Adipocyte (in vitro differentiated cells): ENCODE results near the gene MCRIP1.

ENCODE experiments used
- DNase-seq: peaks from one replicate; pipeline ENCODE4 v3.0.0-alpha.2; 2015; ENCODE audit warnings: low read depth
- H3K27me3 ChIP-seq: replicated peaks from 2 replicates; pipeline ENCODE4 v1.7.0; 2013; ENCODE audit warnings: mild to moderate bottlenecking, low read length, moderate library complexity; ENCODE audit not compliant: control insufficient read depth, insufficient read depth
- H3K36me3 ChIP-seq: 2 replicates; pipeline ENCODE4 v1.7.0; 2013; ENCODE audit warnings: low read length, mild to moderate bottlenecking, moderate library complexity; ENCODE audit not compliant: control insufficient read depth, insufficient read depth, severe bottlenecking
- H3K4me1 ChIP-seq: 2 replicates; pipeline ENCODE4 v1.7.0; 2013; ENCODE audit warnings: mild to moderate bottlenecking, low read length, moderate library complexity; ENCODE audit not compliant: control insufficient read depth, insufficient read depth
- H3K4me3 ChIP-seq: 2 replicates; pipeline ENCODE4 v1.7.0; 2013; ENCODE audit warnings: mild to moderate bottlenecking, low read length, moderate library complexity
- H3K9ac ChIP-seq: 2 replicates; pipeline ENCODE4 v1.7.0; 2013; ENCODE audit warnings: mild to moderate bottlenecking, low read length, moderate library complexity
- H3K9me3 ChIP-seq: 2 replicates; pipeline ENCODE4 v1.7.0; 2013; ENCODE audit warnings: mild to moderate bottlenecking, low read length, moderate library complexity; ENCODE audit not compliant: control insufficient read depth

MCRIP1 gene

DNA sequence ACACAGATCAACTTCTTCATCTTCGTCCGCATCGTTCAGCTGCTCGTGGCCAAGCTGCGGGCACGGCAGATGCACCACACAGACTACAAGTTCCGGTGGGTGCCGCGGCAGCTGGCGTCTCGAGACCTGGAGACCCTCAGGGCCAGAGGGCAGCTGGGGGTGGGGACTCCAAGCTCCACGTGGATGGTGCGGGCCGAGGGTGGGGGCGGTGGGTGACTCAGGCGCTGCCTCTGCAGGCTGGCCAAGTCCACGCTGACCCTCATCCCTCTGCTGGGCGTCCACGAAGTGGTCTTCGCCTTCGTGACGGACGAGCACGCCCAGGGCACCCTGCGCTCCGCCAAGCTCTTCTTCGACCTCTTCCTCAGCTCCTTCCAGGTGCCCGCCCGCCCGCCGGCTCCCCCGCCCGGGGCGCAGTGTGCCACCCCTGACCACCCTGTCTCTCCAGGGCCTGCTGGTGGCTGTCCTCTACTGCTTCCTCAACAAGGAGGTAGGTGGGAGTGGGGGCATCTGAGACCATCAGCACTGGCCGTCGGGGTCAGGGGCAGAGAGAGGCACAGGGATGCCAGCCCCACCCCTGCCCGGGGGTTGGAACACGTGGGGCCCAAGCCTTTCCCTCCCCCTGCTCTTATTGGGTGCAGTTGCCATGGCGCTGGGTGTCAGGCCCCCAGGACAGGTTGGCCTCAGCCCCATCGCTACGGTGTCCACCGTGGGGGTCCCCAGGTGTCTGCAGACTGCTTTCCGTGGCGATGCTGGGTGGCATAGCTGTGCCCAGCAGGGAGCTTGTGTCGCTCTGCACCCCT lies 20.3 kb downstream of the MCRIP1 start:
- Histone ChIP-seq H3K9ac (no peak overlapping the region), H3K9me3 (peaks cover 3% of the 10 kb centered on the region), H3K27me3 (peaks cover 43% of the 10 kb centered on the region), H3K36me3 (no peaks in the 10 kb centered on the region), H3K4me3 (no peak overlapping the region), H3K4me1 (no peaks in the 10 kb centered on the region)
- DNase-seq, result no peak

DNA sequence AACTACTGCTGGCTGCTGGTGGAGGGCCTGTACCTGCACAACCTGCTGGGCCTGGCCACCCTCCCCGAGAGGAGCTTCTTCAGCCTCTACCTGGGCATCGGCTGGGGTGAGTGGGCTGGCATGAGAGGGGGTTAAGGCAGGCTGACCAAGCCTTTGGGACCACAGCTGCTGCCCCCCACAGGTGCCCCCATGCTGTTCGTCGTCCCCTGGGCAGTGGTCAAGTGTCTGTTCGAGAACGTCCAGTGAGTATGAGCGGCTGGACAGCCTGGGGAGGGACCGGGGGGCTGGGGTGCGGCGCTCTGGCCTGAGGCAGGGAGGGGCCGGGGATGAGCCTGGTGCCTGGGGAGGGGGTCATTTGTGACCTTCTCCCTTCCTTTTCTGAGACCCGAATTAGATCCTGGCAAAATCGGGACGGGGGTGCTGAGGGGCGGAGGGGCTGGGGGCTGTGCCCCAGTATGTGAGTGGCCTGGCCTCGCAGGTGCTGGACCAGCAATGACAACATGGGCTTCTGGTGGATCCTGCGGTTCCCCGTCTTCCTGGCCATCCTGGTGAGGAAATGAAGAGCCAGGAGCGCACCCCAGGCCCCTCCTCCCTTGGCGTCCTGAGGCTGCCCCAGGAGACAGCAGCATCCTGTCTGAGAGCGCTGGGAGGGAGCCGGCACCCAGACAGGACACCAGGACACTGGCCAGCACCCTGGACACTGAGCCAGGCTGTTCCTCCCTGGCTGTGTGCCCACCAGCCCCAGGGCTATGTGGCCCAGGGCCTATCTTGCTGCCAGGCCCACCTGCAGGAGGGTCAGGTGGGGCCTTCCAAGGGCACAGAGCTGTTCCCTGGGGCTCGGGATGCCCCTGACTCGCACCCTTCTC lies 21.2 kb downstream of the MCRIP1 start:
- Histone ChIP-seq H3K4me1 (no peaks in the 10 kb centered on the region), H3K4me3 (no peak overlapping the region), H3K9ac (no peak overlapping the region), H3K36me3 (no peaks in the 10 kb centered on the region), H3K27me3 (peaks cover 41% of the 10 kb centered on the region), H3K9me3 (peaks cover 3% of the 10 kb centered on the region)
- no peak for DNase-seq

DNA sequence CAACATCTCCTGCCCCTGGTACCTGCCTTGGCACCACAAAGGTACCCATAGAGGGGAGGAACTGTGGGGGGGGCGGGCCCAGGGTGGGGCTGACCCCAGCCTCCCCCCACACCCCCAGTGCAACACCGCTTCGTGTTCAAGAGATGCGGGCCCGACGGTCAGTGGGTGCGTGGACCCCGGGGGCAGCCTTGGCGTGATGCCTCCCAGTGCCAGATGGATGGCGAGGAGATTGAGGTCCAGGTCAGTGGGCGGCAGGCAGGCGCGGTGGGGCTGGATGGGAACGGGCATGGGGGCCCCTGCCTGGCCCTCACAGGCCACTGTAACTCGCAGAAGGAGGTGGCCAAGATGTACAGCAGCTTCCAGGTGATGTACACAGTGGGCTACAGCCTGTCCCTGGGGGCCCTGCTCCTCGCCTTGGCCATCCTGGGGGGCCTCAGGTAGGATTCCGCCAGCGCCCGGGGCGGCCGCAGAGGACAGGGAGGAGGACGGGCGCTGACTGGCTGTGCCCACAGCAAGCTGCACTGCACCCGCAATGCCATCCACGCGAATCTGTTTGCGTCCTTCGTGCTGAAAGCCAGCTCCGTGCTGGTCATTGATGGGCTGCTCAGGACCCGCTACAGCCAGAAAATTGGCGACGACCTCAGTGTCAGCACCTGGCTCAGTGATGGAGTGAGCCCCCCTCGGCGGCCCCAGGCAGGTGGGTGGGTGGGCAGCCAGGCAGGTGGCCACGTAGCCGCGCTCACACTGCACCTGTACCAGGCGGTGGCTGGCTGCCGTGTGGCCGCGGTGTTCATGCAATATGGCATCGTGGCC lies 22.0 kb downstream of the MCRIP1 start:
- H3K4me3 ChIP-seq, result no peak overlapping the region
- peaks cover 47% of the 10 kb centered on the region for H3K27me3 ChIP-seq
- peaks cover 3% of the 10 kb centered on the region for H3K9me3 ChIP-seq
- H3K9ac ChIP-seq, result no peak overlapping the region
- DNase-seq, result no peak
- H3K36me3 ChIP-seq, result no peaks in the 10 kb centered on the region
- no peaks in the 10 kb centered on the region for H3K4me1 ChIP-seq

DNA sequence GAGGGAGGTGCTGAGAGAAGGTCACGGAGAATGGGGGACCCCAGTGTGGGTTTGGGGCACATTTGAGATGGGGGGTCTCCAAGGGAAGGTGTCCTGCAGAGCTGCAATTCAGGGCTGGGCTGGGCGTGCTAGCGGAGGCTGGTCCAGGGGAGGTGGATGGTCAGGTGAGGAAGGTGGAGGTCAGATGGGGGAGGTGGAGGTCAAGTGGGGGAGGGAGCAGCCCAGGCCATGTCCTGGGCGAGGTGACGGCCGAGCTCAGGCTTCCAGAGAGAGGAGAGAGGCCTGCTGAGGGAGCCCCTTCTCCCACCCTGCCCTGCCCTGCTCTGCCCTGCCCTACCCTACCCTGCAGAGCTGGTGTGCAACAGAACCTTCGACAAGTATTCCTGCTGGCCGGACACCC lies 22.6 kb downstream of the MCRIP1 start:
- H3K4me3 ChIP-seq, result no peak overlapping the region
- H3K4me1 ChIP-seq, result no peaks in the 10 kb centered on the region
- H3K36me3 ChIP-seq, result no peaks in the 10 kb centered on the region
- peaks cover 46% of the 10 kb centered on the region for H3K27me3 ChIP-seq
- peaks cover 3% of the 10 kb centered on the region for H3K9me3 ChIP-seq
- no peak for DNase-seq
- no peak overlapping the region for H3K9ac ChIP-seq

DNA sequence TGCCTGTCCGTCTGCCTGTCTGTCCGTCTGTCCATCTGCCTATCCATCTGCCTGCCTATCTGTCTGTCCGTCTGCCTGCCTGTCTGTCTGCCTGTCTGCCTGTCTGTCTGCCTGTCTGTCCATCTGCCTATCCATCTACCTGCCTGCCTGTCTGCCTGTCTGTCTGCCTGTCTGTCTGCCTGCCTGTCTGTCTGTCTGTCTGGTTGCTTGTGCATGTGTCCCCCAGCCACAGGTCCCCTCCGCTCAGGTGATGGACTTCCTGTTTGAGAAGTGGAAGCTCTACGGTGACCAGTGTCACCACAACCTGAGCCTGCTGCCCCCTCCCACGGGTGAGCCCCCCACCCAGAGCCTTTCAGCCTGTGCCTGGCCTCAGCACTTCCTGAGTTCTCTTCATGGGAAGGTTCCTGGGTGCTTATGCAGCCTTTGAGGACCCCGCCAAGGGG lies 23.5 kb downstream of the MCRIP1 start:
- Histone ChIP-seq H3K4me3 (no peak overlapping the region), H3K36me3 (no peaks in the 10 kb centered on the region), H3K27me3 (peaks cover 41% of the 10 kb centered on the region), H3K4me1 (no peaks in the 10 kb centered on the region), H3K9me3 (peaks cover 3% of the 10 kb centered on the region), H3K9ac (no peak overlapping the region)
- no peak for DNase-seq

DNA sequence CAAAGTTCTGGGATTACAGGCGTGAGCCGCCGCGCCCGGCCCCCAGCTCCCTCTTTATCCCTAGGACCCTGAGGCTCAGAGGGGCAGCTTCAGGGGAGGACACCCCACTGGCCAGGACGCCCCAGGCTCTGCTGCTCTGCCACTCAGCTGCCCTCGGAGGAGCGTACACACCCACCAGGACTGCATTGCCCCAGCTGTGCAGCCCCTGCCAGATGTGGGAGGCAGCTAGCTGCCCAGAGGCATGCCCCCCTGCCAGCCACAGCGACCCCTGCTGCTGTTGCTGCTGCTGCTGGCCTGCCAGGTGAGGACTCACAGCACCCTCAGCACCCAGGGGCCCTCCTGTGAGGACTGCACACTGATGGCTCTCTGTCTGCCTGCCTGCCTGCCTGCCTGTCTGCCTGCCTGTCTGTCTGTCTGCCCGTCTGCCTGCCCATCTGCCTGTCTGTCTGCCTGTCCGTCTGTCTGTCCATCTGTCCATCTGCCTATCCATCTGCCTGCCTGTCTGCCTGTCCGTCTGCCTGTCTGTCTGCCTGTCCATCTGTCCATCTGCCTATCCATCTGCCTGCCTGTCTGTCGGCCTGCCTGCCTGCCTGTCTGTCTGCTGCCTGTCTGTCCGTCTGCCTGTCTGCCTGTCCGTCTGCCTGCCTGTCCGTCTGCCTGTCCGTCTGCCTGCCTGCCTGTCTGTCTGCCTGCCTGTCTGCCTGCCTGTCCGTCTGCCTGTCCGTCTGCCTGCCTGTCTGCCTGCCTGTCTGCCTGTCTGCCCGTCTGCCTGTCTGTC lies 24.1 kb downstream of the MCRIP1 start:
- no peak overlapping the region for H3K4me3 ChIP-seq
- peaks cover 41% of the 10 kb centered on the region for H3K27me3 ChIP-seq
- H3K9ac ChIP-seq, result no peak overlapping the region
- DNase-seq, result no peak
- no peaks in the 10 kb centered on the region for H3K36me3 ChIP-seq
- peaks cover 3% of the 10 kb centered on the region for H3K9me3 ChIP-seq
- no peaks in the 10 kb centered on the region for H3K4me1 ChIP-seq

DNA sequence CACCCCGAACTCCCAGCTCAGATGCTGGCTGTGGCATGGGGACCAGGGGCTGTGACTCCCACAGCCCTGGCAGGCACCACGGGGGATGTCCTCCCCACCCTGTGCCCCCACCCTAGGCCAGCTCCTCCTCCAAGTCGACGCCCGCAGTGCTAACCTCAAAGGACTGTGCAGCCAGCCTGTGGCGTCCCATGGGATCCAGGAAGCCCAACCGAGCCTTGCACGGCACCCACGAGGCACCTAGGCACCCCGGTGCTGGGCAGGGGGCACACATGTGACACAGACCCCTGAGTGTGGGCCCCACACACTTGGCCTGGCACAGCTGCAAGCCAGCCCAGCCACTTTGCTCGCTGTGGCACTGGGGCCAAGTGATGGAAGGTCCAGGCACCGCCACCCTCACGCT lies 25.3 kb downstream of the MCRIP1 start:
- Histone ChIP-seq H3K36me3 (no peaks in the 10 kb centered on the region), H3K9me3 (peaks cover 3% of the 10 kb centered on the region), H3K9ac (no peak overlapping the region), H3K27me3 (peaks cover 44% of the 10 kb centered on the region), H3K4me1 (no peaks in the 10 kb centered on the region), H3K4me3 (no peak overlapping the region)
- DNase-seq, result no peak

DNA sequence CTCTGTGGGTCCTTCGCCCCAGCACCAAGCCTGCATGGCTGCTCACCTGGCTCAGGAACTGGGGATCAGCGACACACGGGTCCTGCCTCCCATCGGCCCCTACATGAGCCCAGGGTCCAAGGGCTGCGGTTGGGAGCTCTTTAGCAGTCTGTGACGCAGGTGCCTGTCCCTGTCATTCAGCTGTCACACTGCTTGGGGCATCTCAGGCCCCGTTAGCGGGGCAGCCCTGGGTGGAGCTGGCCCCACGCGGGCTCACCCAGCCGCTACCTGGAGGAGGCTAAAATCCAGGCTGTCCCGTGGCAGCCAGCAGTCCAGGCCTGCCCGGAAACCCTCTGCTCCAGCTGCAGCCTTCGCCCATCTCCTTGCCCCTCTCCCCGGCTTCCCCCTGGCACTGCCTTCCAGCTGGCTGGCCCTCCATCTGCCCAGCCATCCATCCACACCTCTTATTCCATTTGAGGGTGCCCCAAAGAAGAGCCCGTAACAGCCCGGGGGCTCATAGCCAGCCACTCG lies 25.8 kb downstream of the MCRIP1 start:
- DNase-seq, result no peak
- H3K9ac ChIP-seq, result no peak overlapping the region
- H3K4me3 ChIP-seq, result no peak overlapping the region

DNA sequence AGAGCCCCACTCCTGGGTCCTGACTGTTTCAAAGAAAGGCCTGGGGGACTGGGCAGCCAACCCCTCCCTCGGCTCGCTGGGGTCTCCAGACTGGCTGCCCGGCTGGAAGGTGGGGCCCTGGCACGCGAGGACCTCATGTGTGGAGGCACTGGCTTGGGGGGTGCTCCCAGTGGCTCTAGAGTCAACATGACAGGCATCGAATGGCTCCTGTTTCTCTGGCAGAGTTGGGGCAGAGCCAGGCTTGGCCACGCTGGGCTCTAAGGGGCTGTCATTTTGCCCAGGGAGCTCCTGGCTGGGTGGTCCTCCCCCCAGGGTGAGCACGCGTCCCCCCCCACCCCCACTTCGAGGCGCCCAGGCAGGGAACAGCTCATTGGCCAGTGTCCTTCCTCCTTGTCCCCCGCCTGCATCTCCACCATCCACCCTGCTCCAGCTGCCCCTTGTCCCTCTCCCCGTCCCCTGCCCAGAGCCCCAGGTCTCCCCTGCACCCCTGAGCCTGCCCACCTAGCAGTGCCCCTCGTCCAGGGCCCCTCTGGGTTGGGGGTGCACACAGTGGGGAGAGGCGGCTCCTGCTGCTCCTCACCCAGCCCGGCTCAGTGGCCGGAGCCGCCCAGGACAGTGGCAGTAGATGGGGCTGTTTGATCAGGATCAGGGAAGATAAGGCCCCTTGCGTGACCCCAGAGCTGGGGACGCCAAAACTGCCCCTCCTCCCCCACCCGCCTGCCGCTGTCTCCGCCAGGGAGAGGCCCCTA lies 26.5 kb downstream of the MCRIP1 start:
- Histone ChIP-seq H3K4me3 (no peak overlapping the region), H3K36me3 (no peaks in the 10 kb centered on the region), H3K27me3 (peaks cover 51% of the 10 kb centered on the region), H3K9me3 (peaks cover 3% of the 10 kb centered on the region), H3K4me1 (no peaks in the 10 kb centered on the region), H3K9ac (no peak overlapping the region)
- no peak for DNase-seq

More for the DNA sequence above, 25.8 kb downstream of the MCRIP1 start:
- Histone ChIP-seq H3K4me1 (no peaks in the 10 kb centered on the region), H3K36me3 (no peaks in the 10 kb centered on the region), H3K27me3 (peaks cover 47% of the 10 kb centered on the region), H3K9me3 (peaks cover 3% of the 10 kb centered on the region)
